SK-N-SH (cell line): ENCODE data around the gene ZNF732. TPM values are rescaled to one million over a fixed set of nuclear protein-coding genes. Genes with fewer than 3 reads are reported as not detected.

Source experiments
- CTCF ChIA-PET: fragments of 300-600, 350-600 bp; formaldehyde crosslinking; extraction: SDS; loops from one replicate; lab custom pipeline; 2021; lab: Yijun Ruan, JAX
- POLR2A ChIA-PET: fragments of 350-600 bp; sonication (Branson Sonifier 250); formaldehyde crosslinking; extraction: SDS; loops from one replicate; lab custom pipeline; 2020; ENCODE audit warnings: antibody characterized with exemption, inconsistent platforms; lab: Yijun Ruan, JAX
- DNase-seq: peaks from one replicate; pipeline ENCODE4 v3.0.0; 2012
- H2AFZ ChIP-seq: fragments of 200-600 bp; sonication (generic); 2 replicates; pipeline ENCODE4 v1.8.1; 2016; ENCODE audit warnings: antibody characterized with exemption, mild to moderate bottlenecking, low read depth
- H3F3A ChIP-seq: fragments of 200-600 bp; sonication (generic); replicated peaks from 2 replicates; pipeline ENCODE3; 2016; ENCODE audit warnings: antibody characterized with exemption, mild to moderate bottlenecking; ENCODE audit not compliant: insufficient read depth
- H3K27ac ChIP-seq, 2 experiments: fragments of 200-500 bp in 1 of 2; fragments of 200-600 bp in 1 of 2; sonication (Bioruptor generic) in 1 of 2; sonication (generic), shearing (Covaris generic) in 1 of 2; 2 replicates each; pipeline versions ENCODE4 v1.5.1 to v1.6.1; 2014 to 2016; ENCODE audit warnings: low read depth in 2 of 2, inconsistent platforms in 1 of 2, low read length in 1 of 2, mild to moderate bottlenecking in 1 of 2, mixed read lengths in 1 of 2
- H3K27me3 ChIP-seq: fragments of 200-600 bp; sonication (generic), shearing (Covaris generic); 2 replicates; pipeline ENCODE4 v1.6.1; 2016; ENCODE audit warnings: mixed run types; ENCODE audit not compliant: insufficient read depth
- H3K36me3 ChIP-seq, 2 experiments: fragments of 200-500 bp in 1 of 2; fragments of 200-600 bp in 1 of 2; sonication (Bioruptor generic) in 1 of 2; sonication (generic) in 1 of 2; replicated peaks in 1 of 2; 2 replicates each; pipeline versions ENCODE3 to v1.5.1; 2014 to 2016; ENCODE audit warnings: low read length in 1 of 2, mild to moderate bottlenecking in 1 of 2; ENCODE audit not compliant: insufficient read depth in 2 of 2, control insufficient read depth in 1 of 2
- H3K4me1 ChIP-seq, 2 experiments: fragments of 200-500 bp in 1 of 2; fragments of 200-600 bp in 1 of 2; sonication (Bioruptor generic) in 1 of 2; sonication (generic), shearing (Covaris generic) in 1 of 2; 2 replicates each; pipeline versions ENCODE4 v1.5.1 to v1.6.1; 2014 to 2016; ENCODE audit warnings: low read depth in 1 of 2, low read length in 1 of 2, mixed run types in 1 of 2; ENCODE audit not compliant: insufficient read depth in 2 of 2, control insufficient read depth in 1 of 2
- H3K4me2 ChIP-seq: fragments of 200-600 bp; sonication (generic), shearing (Covaris generic); 2 replicates; pipeline ENCODE4 v1.6.1; 2017; ENCODE audit warnings: mixed run types
- H3K4me3 ChIP-seq, 2 experiments: fragments of 200-500 bp in 1 of 2; fragments of 200-600 bp in 1 of 2; sonication (Bioruptor generic) in 1 of 2; sonication (generic), shearing (Covaris generic) in 1 of 2; 2 replicates each; pipeline versions ENCODE4 v1.5.1 to v1.8.1; 2014 to 2016; ENCODE audit warnings: low read depth in 2 of 2, inconsistent platforms in 1 of 2, low read length in 1 of 2, mild to moderate bottlenecking in 1 of 2, mixed read lengths in 1 of 2, moderate library complexity in 1 of 2
- H3K79me2 ChIP-seq: fragments of 200-600 bp; sonication (generic); 2 replicates; pipeline ENCODE4 v1.8.1; 2017; ENCODE audit warnings: mild to moderate bottlenecking; ENCODE audit not compliant: insufficient read depth
- H3K9ac ChIP-seq: fragments of 200-600 bp; sonication (generic); 2 replicates; pipeline ENCODE4 v1.6.1; 2017; ENCODE audit warnings: mixed run types
- H3K9me2 ChIP-seq: fragments of 200-600 bp; sonication (generic); 2 replicates; pipeline ENCODE4 v1.6.1; 2017; ENCODE audit warnings: mixed run types
- H3K9me3 ChIP-seq: fragments of 200-600 bp; sonication (generic); 2 replicates; pipeline ENCODE4 v1.6.1; 2017; ENCODE audit warnings: mixed run types, mild to moderate bottlenecking, moderate library complexity
- H4K20me1 ChIP-seq: fragments of 200-600 bp; sonication (generic); 2 replicates; pipeline ENCODE4 v1.6.1; 2017; ENCODE audit warnings: mild to moderate bottlenecking, mixed run types; ENCODE audit not compliant: insufficient read depth
- CHD2 ChIP-seq: fragments of 150-350 bp; IDR thresholded peaks from 2 replicates; pipeline ENCODE4 v1.6.1; 2018; ENCODE audit warnings: low read length; ENCODE audit not compliant: partially characterized antibody
- CTCF ChIP-seq: fragments of 200-600 bp; sonication (generic); IDR thresholded peaks from 2 replicates; pipeline ENCODE4 v1.6.1; 2017; ENCODE audit warnings: antibody characterized with exemption, mild to moderate bottlenecking, moderate library complexity
- EZH2phosphoT487 ChIP-seq: fragments of 200-600 bp; sonication (generic); IDR thresholded peaks from 2 replicates; pipeline ENCODE4 v1.6.1; 2017; ENCODE audit warnings: low read depth, mixed run types, mild to moderate bottlenecking, antibody characterized with exemption, moderate library complexity, borderline replicate concordance
- FOSL2 ChIP-seq: IDR thresholded peaks from 2 replicates; pipeline ENCODE4 v1.4.0; 2012; ENCODE audit warnings: low read depth, mild to moderate bottlenecking, moderate library complexity, borderline replicate concordance
- GABPA ChIP-seq: IDR thresholded peaks from 2 replicates; pipeline ENCODE4 v1.4.0; 2012; ENCODE audit warnings: low read depth, mild to moderate bottlenecking
- JUND ChIP-seq: IDR thresholded peaks from 2 replicates; pipeline ENCODE4 v1.4.0; 2012
- MXI1 ChIP-seq: IDR thresholded peaks from 2 replicates; pipeline ENCODE4 v1.6.1; 2012; ENCODE audit warnings: mild to moderate bottlenecking, low read depth, low read length, improper control_type of control experiment
- NFIC ChIP-seq: IDR thresholded peaks from 2 replicates; pipeline ENCODE4 v1.4.0; 2012; ENCODE audit warnings: borderline replicate concordance
- RAD21 ChIP-seq: IDR thresholded peaks from 2 replicates; pipeline ENCODE4 v1.6.1; 2012; ENCODE audit warnings: mild to moderate bottlenecking, low read length
- RCOR1 ChIP-seq: fragments of 150-350 bp; IDR thresholded peaks from 2 replicates; pipeline ENCODE4 v1.6.1; 2017; ENCODE audit warnings: antibody characterized with exemption, low read length
- RFX5 ChIP-seq: IDR thresholded peaks from 2 replicates; pipeline ENCODE4 v1.6.1; 2012; ENCODE audit warnings: mild to moderate bottlenecking, improper control_type of control experiment, low read length
- RXRA ChIP-seq: IDR thresholded peaks from 2 replicates; pipeline ENCODE4 v1.4.0; 2012; ENCODE audit warnings: low read depth, mild to moderate bottlenecking, borderline replicate concordance
- SIN3A ChIP-seq: IDR thresholded peaks from 2 replicates; pipeline ENCODE4 v1.6.1; 2012; ENCODE audit warnings: low read depth, mild to moderate bottlenecking, low read length, moderate library complexity, borderline replicate concordance
- TCF12 ChIP-seq: IDR thresholded peaks from 2 replicates; pipeline ENCODE4 v1.4.0; 2012
- TEAD4 ChIP-seq: IDR thresholded peaks from 2 replicates; pipeline ENCODE4 v1.4.0; 2012; ENCODE audit warnings: mild to moderate bottlenecking, borderline replicate concordance; ENCODE audit not compliant: insufficient read depth
- USF1 ChIP-seq: IDR thresholded peaks from 2 replicates; pipeline ENCODE4 v1.4.0; 2012; ENCODE audit warnings: low read depth, borderline replicate concordance
- WGBS: methylation state at CpG from one replicate; pipeline ENCODE4 v1.1.6; 2017; ENCODE audit warnings: low lambda C conversion rate; 5-methylcytosine and 5-hydroxymethylcytosine counted together
- polyA plus RNA-seq, 3 experiments: library from polyadenylated mRNA; depleted of rRNA; stranded (reverse); fragments of >200 nt; gene quantifications; 2 replicates each; pipeline ENCODE4 v1.2.3, GENCODE V29; 2012
- TF ChIP-seq, protein P1 (sequence below): IDR thresholded peaks from 2 replicates; pipeline ENCODE4 v1.6.1; 2012; ENCODE audit warnings: mild to moderate bottlenecking, low read depth, low read length, moderate library complexity
- TF ChIP-seq, protein P2 (sequence below): IDR thresholded peaks from 2 replicates; pipeline ENCODE4; 2012

ZNF732 gene
- polyA plus RNA-seq, 1 of the 3 experiments (the other 2 are of a cell fraction), result 0.05 TPM

DNA sequence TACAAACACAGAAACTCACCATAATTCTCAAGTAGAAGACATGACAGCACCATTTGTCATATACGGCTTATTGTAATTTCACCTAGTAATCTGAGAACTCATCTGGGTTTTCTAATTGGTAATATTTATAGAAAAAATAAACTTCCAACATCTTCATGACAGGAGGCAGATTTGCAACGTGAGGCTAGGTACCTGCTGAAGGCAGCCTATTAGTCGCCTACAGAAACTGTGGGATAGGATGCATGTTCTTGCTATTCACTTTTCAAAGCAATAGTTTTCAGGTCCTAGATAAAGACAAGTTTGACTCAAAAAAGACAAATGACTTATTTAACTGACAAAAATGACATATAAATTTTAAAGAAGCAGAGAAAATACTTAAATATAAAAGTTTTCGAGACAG, 2.9 kb downstream of the ZNF732 start:
- no peaks in the 10 kb centered on the region for H3K9me2 ChIP-seq
- 84% methylated on average over 4 of the region's 4 CpGs for WGBS
- H3K27me3 ChIP-seq, result no peaks in the 10 kb centered on the region
- DNase-seq, result no peak
- no peaks in the 10 kb centered on the region for H3K36me3 ChIP-seq
- H3K79me2 ChIP-seq, result no peaks in the 10 kb centered on the region; the same call in 1 of the 2 replicates
- ChIA-PET POLR2A (no interaction called here), CTCF (no interaction called here)
- H4K20me1 ChIP-seq, result no peaks in the 10 kb centered on the region
- H3K4me1 ChIP-seq, result no peaks in the 10 kb centered on the region; a peak in 1 of 4 replicates
- no peak overlapping the region for H3K4me2 ChIP-seq
- no peak overlapping the region for H3K4me3 ChIP-seq
- no peaks in the 10 kb centered on the region for H3F3A ChIP-seq
- no peak overlapping the region for H3K9ac ChIP-seq
- TF ChIP-seq, protein P1, sequence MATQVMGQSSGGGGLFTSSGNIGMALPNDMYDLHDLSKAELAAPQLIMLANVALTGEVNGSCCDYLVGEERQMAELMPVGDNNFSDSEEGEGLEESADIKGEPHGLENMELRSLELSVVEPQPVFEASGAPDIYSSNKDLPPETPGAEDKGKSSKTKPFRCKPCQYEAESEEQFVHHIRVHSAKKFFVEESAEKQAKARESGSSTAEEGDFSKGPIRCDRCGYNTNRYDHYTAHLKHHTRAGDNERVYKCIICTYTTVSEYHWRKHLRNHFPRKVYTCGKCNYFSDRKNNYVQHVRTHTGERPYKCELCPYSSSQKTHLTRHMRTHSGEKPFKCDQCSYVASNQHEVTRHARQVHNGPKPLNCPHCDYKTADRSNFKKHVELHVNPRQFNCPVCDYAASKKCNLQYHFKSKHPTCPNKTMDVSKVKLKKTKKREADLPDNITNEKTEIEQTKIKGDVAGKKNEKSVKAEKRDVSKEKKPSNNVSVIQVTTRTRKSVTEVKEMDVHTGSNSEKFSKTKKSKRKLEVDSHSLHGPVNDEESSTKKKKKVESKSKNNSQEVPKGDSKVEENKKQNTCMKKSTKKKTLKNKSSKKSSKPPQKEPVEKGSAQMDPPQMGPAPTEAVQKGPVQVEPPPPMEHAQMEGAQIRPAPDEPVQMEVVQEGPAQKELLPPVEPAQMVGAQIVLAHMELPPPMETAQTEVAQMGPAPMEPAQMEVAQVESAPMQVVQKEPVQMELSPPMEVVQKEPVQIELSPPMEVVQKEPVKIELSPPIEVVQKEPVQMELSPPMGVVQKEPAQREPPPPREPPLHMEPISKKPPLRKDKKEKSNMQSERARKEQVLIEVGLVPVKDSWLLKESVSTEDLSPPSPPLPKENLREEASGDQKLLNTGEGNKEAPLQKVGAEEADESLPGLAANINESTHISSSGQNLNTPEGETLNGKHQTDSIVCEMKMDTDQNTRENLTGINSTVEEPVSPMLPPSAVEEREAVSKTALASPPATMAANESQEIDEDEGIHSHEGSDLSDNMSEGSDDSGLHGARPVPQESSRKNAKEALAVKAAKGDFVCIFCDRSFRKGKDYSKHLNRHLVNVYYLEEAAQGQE, result no peak
- TF ChIP-seq RAD21, result no peak
- TF ChIP-seq USF1, result no peak
- no peak for TF ChIP-seq TCF12
- TF ChIP-seq GABPA, result no peak
- no peak for TF ChIP-seq TEAD4
- TF ChIP-seq JUND, result no peak
- TF ChIP-seq MXI1, result no peak
- no peak for TF ChIP-seq RCOR1
- no peak for TF ChIP-seq RFX5
- H3K9me3 ChIP-seq, result no peaks in the 10 kb centered on the region
- no peak overlapping the region for H2AFZ ChIP-seq
- H3K27ac ChIP-seq, result no peak overlapping the region

GRCh38 chr4:294732-295131, 10.5 kb downstream of the ZNF732 start:
- 73% methylated on average over 3 of the region's 3 CpGs for WGBS
- H3K4me1 ChIP-seq, result no peaks in the 10 kb centered on the region
- H3K79me2 ChIP-seq, result peaks cover 10% of the 10 kb centered on the region; the same call in 1 of the 2 replicates
- H3F3A ChIP-seq, result no peaks in the 10 kb centered on the region
- CTCF ChIA-PET, result no interaction called here
- H3K36me3 ChIP-seq, result peaks cover 0 to 7% of the 10 kb centered on the region in 2 experiments
- no peaks in the 10 kb centered on the region for H3K27me3 ChIP-seq
- POLR2A ChIA-PET, result no interaction called here
- no peaks in the 10 kb centered on the region for H3K9me2 ChIP-seq
- H2AFZ ChIP-seq, result no peak overlapping the region
- no peak overlapping the region for H3K27ac ChIP-seq
- no peaks in the 10 kb centered on the region for H4K20me1 ChIP-seq
- H3K9ac ChIP-seq, result no peak overlapping the region
- H3K4me2 ChIP-seq, result no peak overlapping the region
- DNase-seq, result no peak
- H3K9me3 ChIP-seq, result peaks cover 9% of the 10 kb centered on the region; the same call in 1 of the 2 replicates
- no peak overlapping the region for H3K4me3 ChIP-seq
- TF ChIP-seq CHD2, result no peak
- no peak for TF ChIP-seq SIN3A
- TF ChIP-seq TEAD4, result no peak
- TF ChIP-seq, protein P1, result no peak
- no peak for TF ChIP-seq CTCF
- TF ChIP-seq EZH2phosphoT487, result no peak
- TF ChIP-seq, protein P2, sequence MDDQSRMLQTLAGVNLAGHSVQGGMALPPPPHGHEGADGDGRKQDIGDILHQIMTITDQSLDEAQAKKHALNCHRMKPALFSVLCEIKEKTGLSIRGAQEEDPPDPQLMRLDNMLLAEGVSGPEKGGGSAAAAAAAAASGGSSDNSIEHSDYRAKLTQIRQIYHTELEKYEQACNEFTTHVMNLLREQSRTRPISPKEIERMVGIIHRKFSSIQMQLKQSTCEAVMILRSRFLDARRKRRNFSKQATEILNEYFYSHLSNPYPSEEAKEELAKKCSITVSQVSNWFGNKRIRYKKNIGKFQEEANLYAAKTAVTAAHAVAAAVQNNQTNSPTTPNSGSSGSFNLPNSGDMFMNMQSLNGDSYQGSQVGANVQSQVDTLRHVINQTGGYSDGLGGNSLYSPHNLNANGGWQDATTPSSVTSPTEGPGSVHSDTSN, result no peak
- no peak for TF ChIP-seq NFIC
- no peak for TF ChIP-seq RXRA
- TF ChIP-seq FOSL2, result no peak
- TF ChIP-seq GABPA, result no peak
